Astrocyte (in vitro differentiated cells and primary cell): Measurements from ENCODE around the gene SSTR5.

ENCODE experiments used
- EZH2 ChIP-seq: IDR thresholded peaks from 2 replicates; pipeline ENCODE4 v1.6.1; 2012; ENCODE audit warnings: mild to moderate bottlenecking, low read length, inconsistent platforms; ENCODE audit not compliant: insufficient read depth
- TF ChIP-seq, protein P1 (sequence below): IDR thresholded peaks from 2 replicates; pipeline ENCODE4 v1.5.1; 2011; ENCODE audit warnings: low read depth, mild to moderate bottlenecking, inconsistent platforms, low read length, moderate library complexity; ENCODE audit not compliant: insufficient read depth

DNA sequence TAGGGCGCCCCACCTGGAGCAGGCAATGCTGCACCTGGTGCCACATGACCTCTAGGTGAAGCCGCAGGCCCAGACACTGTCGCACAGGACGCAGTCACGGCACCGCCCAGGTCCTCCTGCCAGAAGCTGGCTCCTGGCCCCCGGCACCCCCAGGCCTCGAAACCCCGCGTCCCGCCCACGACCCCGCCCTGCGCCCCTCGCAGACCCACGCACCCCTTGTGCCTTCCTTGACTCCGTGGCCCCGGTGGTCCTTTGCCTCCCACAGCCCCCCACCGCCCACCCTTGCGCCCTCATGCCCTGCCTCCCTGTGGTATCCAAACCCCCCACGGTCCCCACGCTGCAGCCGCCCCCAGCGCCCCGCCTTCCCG is 29.8 kb downstream of the SSTR5 start:
- TF ChIP-seq, protein P1, sequence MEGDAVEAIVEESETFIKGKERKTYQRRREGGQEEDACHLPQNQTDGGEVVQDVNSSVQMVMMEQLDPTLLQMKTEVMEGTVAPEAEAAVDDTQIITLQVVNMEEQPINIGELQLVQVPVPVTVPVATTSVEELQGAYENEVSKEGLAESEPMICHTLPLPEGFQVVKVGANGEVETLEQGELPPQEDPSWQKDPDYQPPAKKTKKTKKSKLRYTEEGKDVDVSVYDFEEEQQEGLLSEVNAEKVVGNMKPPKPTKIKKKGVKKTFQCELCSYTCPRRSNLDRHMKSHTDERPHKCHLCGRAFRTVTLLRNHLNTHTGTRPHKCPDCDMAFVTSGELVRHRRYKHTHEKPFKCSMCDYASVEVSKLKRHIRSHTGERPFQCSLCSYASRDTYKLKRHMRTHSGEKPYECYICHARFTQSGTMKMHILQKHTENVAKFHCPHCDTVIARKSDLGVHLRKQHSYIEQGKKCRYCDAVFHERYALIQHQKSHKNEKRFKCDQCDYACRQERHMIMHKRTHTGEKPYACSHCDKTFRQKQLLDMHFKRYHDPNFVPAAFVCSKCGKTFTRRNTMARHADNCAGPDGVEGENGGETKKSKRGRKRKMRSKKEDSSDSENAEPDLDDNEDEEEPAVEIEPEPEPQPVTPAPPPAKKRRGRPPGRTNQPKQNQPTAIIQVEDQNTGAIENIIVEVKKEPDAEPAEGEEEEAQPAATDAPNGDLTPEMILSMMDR: no peak
- TF ChIP-seq EZH2: no peak
